Colonic mucosa (tissue), 4 donors: ENCODE data around the gene TNK2. TPM values are rescaled to one million over a fixed set of nuclear protein-coding genes. Genes with fewer than 3 reads are reported as not detected.

Experiments used
- DNase-seq: peaks from one replicate; pipeline ENCODE4 v3.0.0-alpha.2; 2020
- H3K27ac ChIP-seq: fragments of 200-600 bp; one replicate; pipeline ENCODE4 v1.8.0; 2021
- H3K27me3 ChIP-seq: fragments of 200-600 bp; one replicate; pipeline ENCODE4 v1.8.0; 2021
- H3K36me3 ChIP-seq: fragments of 200-600 bp; one replicate; pipeline ENCODE4 v1.8.0; 2021
- H3K4me1 ChIP-seq: fragments of 200-600 bp; one replicate; pipeline ENCODE4 v1.8.0; 2021; ENCODE audit warnings: mild to moderate bottlenecking
- H3K4me3 ChIP-seq: fragments of 200-600 bp; one replicate; pipeline ENCODE4 v1.8.0; 2021
- H3K9ac ChIP-seq, 2 donors: one replicate each; pipeline ENCODE4 v1.7.0; 2013; ENCODE audit warnings: control low read depth in 2 of 2, low read depth in 2 of 2, low read length in 2 of 2
- H3K9me3 ChIP-seq: fragments of 200-600 bp; one replicate; pipeline ENCODE4 v1.8.0; 2021
- intact Hi-C: fragments of 100-400 bp; cut with DNase I; formaldehyde crosslinking; loops from one replicate; pipeline ENCODE4 v1.14.1; 2022
- total RNA-seq, 2 donors: library from RNA; stranded (reverse); fragmentation: NEBNext Ultra II Directional in 1 of 2; extraction: Animal tissue kit (Norgen Biotek cat#: 25700) in 1 of 2; gene quantifications; one replicate each; pipeline ENCODE4 v1.2.1, GENCODE V29; 2021
- TF ChIP-seq, protein P1 (sequence below): fragments of 200-600 bp; IDR thresholded peaks from one replicate; pipeline ENCODE4 v1.8.0; 2022; ENCODE audit warnings: antibody characterized with exemption, mild to moderate bottlenecking
- donor health status: healthy.
- donor health status: DM: no; HTN: no; CAD: no.
- donor health status: DM: no; HTN: no; CAD: no.

Gene TNK2
- total RNA-seq, 2 donors from 2014 or later, result 23.8 to 28.5 TPM

DNA sequence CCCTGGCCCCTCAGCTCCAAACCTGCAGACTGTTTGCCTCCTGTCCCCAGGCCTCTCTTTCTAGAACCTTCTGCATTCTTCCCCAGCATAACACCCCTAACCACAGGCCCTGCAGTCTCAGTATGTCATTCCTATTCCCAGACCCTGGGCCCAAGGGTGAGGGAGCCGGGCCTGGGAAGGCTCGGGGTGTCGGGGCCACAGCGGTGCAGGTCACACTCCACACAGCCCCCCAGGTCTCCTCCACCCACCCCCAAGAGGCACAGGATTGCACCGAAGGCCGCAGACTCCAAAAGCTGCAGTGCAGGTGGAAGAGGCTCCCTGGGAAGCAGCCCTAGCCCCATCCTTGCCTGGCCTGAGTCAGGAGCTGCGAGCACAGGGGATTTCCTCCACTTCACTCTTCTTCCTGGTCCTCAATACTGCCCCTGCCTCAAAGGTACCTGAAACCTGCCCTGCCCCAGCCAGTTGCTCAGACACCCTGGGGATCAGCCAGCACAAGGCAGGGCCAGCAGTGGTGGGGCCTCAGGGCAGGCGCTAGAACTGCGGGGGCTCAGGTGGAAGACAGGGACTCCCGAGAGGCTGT is 31.1 kb downstream of the TNK2 start:
- H3K36me3 ChIP-seq, result no peaks in the 10 kb centered on the region
- peaks cover 4% of the 10 kb centered on the region for H3K4me1 ChIP-seq
- TF ChIP-seq, protein P1, sequence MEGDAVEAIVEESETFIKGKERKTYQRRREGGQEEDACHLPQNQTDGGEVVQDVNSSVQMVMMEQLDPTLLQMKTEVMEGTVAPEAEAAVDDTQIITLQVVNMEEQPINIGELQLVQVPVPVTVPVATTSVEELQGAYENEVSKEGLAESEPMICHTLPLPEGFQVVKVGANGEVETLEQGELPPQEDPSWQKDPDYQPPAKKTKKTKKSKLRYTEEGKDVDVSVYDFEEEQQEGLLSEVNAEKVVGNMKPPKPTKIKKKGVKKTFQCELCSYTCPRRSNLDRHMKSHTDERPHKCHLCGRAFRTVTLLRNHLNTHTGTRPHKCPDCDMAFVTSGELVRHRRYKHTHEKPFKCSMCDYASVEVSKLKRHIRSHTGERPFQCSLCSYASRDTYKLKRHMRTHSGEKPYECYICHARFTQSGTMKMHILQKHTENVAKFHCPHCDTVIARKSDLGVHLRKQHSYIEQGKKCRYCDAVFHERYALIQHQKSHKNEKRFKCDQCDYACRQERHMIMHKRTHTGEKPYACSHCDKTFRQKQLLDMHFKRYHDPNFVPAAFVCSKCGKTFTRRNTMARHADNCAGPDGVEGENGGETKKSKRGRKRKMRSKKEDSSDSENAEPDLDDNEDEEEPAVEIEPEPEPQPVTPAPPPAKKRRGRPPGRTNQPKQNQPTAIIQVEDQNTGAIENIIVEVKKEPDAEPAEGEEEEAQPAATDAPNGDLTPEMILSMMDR, result no peak
- H3K9me3 ChIP-seq, result no peaks in the 10 kb centered on the region
- peak overlapping the region; percentile 32 for H3K4me3 ChIP-seq
- intact Hi-C loops, result no loop called here
- peak overlapping the region; percentile 71 to 77 for H3K9ac ChIP-seq
- H3K27me3 ChIP-seq, result no peaks in the 10 kb centered on the region
- DNase-seq, result no peak
- H3K27ac ChIP-seq, result peak overlapping the region; percentile 86

DNA sequence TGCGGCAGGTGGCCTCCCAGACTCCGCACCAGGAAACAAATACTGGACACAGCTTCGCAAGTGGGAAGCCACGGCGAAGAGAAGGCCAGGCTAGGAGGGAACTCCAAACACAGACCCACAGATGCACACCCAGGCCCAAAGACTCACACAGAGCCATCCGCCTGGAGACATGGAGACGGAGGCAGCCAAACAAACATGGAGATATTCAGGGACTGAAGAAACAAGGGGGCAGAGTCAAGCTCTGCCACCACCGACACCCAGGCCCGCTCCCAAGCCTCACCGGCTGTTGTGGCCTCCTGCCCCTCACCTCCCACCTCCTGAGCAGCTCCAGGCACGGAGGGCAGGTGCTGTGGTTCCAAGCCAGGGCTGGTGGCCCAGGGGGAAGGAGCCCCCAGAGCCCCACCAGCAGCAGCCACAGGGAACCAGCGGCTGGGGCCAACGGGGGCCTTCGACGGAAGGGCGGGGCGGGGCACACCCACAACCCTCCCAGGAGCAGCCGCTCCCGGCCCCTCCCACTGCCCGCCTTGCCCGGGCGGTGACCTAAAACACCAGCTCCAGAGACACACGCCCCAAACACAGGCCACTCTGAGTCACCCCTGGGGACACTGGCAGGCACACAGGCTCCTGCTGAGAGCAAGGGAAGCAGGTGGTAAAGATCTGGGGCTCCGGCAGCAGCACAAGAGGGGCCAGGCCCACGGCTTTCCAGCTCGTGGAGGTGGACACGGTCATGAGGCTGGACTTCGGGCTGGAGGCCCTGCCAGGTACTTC is 31.9 kb downstream of the TNK2 start:
- TF ChIP-seq, protein P1, result no peak
- no peaks in the 10 kb centered on the region for H3K27me3 ChIP-seq
- H3K9ac ChIP-seq, result peak overlapping the region; percentile 71 to 77
- no peaks in the 10 kb centered on the region for H3K9me3 ChIP-seq
- peak; percentile 96 for DNase-seq
- H3K4me3 ChIP-seq, result peak overlapping the region; percentile 32
- H3K4me1 ChIP-seq, result peaks cover 4% of the 10 kb centered on the region
- H3K36me3 ChIP-seq, result no peaks in the 10 kb centered on the region
- intact Hi-C loops, result no loop called here
- H3K27ac ChIP-seq, result peak overlapping the region; percentile 86

DNA sequence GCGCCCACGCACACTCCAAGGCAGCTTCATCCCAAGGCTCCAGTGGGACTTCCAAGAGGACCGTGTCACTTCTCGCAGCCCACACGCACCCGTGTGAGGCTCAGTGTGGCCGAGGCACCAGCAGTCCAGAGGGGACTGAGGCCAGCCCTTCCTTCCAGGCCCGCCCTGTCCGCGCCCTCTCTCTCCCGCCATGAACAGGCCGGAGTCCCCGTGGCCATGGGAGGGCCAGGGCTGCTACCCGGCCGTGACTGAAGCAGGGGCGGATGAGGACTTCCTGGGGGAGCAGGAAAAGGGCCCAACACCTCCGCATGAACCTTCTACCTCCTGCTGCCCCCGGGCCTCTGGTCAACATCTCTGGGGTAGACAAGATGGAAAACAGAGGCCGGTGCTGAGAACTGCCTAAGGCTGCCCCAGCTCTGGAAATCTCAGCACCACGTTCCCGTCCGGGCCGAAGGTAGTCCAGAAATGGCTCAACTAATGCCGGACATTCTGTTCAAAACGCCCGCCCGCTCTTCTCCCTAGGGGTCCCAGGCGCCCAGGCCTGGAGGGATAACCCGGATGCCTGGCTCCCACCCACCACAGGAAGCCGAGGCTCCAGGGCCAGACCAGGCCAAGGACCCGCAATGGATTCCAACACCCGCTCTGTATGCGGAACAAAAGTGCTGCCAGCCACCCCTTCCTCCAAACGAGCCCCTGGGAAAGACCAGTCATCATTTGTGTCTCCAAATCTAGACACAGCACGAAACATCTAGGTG is 32.7 kb downstream of the TNK2 start:
- peak overlapping the region; percentile 8 to 70 for H3K9ac ChIP-seq
- H3K4me1 ChIP-seq, result peaks cover 4% of the 10 kb centered on the region
- intact Hi-C loops, result no loop called here
- H3K36me3 ChIP-seq, result no peaks in the 10 kb centered on the region
- no peak for DNase-seq
- H3K27me3 ChIP-seq, result no peaks in the 10 kb centered on the region
- H3K4me3 ChIP-seq, result no peak overlapping the region
- TF ChIP-seq, protein P1, result no peak
- no peaks in the 10 kb centered on the region for H3K9me3 ChIP-seq
- H3K27ac ChIP-seq, result no peak overlapping the region

DNA sequence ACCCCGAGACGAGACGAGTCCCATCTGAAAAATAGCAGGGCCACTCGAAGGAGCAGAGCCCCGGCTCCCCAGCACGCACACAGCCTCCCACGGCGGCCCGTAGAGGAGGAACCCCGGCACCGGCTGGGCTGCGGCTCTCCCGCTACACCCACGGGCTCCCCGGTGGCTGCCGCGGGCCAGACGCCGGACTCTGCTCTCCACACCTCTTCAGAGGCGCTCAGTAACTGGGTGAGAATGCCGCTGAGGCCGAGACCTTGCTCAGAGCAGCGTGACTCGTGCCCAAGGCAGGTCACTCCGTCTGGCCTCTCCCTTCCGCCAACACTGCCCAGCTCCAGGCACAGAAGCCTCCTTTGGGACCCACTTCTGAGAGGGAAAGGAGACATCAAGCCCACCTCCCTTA is 34.4 kb downstream of the TNK2 start:
- no peak for DNase-seq
- Histone ChIP-seq H3K27me3 (no peaks in the 10 kb centered on the region), H3K27ac (no peak overlapping the region), H3K4me1 (peaks cover 4% of the 10 kb centered on the region), H3K4me3 (no peak overlapping the region), H3K36me3 (no peaks in the 10 kb centered on the region), H3K9ac (no peak overlapping the region), H3K9me3 (no peaks in the 10 kb centered on the region)
- intact Hi-C loops, result no loop called here
- TF ChIP-seq, protein P1, result no peak

DNA sequence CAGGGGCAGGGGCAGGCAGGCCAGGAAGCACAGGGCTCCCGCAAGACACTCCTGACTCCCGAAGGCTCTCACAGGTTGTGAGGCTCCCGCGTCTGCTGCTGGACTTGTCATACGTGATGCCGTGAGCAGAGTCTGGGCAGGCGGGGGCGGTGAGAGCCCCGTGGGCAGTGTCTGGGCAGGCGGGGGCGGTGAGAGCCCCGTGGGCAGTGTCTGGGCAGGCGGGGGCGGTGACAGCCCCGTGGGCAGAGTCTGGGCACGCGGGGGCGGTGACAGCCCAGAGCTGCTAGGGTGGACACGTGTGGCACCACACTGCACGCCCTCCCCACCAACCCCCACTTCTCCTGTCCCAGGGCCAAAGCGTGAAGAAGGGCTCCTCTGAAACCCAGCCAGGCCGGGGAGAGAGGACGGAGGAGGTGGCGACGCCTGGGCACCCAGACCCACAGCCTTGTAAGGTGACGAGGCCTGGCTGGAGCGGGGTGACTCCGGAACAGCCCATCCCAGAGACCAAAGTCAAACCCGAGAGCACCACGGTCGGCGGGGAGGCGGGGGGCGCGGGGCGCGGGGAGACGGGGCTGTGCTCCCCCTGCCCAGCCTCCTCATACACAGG is 35.0 kb downstream of the TNK2 start:
- H3K27me3 ChIP-seq, result no peaks in the 10 kb centered on the region
- no peak overlapping the region for H3K4me3 ChIP-seq
- DNase-seq, result no peak
- H3K27ac ChIP-seq, result no peak overlapping the region
- no peaks in the 10 kb centered on the region for H3K9me3 ChIP-seq
- TF ChIP-seq, protein P1, result no peak
- peaks cover 4% of the 10 kb centered on the region for H3K4me1 ChIP-seq
- H3K36me3 ChIP-seq, result no peaks in the 10 kb centered on the region
- no peak overlapping the region for H3K9ac ChIP-seq
- intact Hi-C loops, result no loop called here
